HG03521 (cell line): Measurements from ENCODE around the gene DUSP15.
A peak's percentile ranks its signal among the peaks of the same experiment; 100 is the strongest.

Experiments used
- ATAC-seq: cut with Tn5 transposase; IDR thresholded peaks from one replicate; pipeline ENCODE4 v1.9.1; 2021; ENCODE audit warnings: mild to moderate bottlenecking, moderate library complexity; ENCODE audit not compliant: unreplicated experiment

Gene DUSP15

GRCh38 chr20:31894980-31895675 is 24.8 kb upstream of the DUSP15 start:
- ATAC-seq = peak; percentile 97

DNA sequence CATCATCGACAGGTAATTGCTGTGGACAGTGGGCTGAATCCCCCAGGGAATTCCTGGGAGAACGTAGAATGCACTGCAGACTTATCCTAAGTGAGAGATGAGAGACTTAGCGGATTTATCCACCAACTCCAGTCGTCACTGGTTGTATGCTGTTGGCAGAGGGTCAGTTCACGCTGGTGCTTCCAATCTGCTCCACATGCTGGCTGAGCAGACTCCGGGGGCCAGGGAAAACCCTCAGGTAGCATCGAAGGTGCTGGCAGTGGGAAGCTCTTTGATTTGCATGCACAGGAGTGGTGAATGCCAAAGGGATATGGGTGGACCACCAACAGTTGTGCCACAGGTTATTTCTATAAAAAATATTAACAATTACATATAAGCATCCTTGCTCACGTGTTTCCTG is 20.3 kb upstream of the DUSP15 start:
- ATAC-seq = no peak

DNA sequence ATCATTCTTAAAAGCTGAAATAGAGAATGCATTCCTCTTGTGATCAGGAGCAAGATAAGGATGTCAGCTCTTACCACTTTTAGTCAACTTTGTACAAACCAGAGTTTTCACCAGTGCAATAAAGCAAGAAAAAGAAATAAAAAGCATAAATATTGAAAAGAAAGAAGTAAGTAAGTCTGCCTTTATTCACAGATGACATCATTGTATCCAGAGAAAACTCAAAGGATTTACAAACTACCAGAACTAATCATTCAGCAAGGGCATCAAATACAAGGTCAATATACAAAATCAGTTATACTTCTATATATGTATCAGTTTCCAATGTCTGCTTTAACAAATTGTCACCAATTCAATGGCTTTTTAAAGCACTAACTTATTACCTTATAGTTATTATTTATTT is 13.5 kb upstream of the DUSP15 start:
- ATAC-seq = no peak

DNA sequence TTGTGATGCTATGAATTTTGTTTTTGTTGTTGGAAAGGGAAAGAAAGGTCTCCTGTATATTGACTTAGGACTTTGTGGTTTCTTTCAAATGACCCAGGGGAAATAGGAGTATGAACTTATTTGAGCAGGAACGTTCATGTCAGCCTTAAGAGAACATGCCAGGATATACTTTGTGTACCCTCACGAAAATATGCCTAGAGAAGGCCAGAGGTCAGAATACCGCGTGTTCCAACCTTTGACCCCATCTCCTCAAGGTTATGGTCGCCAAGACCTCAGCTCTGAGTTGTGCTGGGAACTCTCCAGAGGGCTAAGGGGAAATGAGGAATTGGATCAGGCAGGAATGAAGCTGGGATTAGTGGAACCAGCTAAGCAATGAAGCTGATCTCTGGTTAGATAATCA is 11.6 kb upstream of the DUSP15 start:
- ATAC-seq = no peak

- peak; percentile 75 for ATAC-seq
Measured at GRCh38 chr20:31879143-31879987, 9.0 kb upstream of the DUSP15 start.

GRCh38 chr20:31877684-31878083 is 7.4 kb upstream of the DUSP15 start:
- ATAC-seq = no peak

DNA sequence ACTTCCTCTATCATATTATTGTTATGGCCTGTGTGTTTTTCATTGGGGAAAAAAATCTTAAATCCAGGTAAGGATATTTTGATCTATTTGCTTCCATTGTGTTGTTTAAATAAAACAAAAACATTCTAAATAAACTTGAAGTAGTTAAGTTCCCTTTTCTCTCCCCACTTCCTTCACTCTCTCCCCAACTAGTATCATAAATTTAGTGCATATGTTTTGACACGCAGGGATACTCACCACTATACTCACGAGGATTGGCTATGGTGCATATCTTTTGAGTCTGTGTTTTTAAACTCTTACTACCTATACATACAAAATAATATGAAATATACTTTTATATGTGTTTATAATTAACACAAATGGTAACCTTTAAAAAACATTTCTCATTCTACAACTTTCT is 5.3 kb upstream of the DUSP15 start:
- no peak for ATAC-seq

- no peak for ATAC-seq
Measured at GRCh38 chr20:31872406-31872805, 2.1 kb upstream of the DUSP15 start.

- ATAC-seq = no peak
Measured at GRCh38 chr20:31871618-31871954, 1.3 kb upstream of the DUSP15 start.

DNA sequence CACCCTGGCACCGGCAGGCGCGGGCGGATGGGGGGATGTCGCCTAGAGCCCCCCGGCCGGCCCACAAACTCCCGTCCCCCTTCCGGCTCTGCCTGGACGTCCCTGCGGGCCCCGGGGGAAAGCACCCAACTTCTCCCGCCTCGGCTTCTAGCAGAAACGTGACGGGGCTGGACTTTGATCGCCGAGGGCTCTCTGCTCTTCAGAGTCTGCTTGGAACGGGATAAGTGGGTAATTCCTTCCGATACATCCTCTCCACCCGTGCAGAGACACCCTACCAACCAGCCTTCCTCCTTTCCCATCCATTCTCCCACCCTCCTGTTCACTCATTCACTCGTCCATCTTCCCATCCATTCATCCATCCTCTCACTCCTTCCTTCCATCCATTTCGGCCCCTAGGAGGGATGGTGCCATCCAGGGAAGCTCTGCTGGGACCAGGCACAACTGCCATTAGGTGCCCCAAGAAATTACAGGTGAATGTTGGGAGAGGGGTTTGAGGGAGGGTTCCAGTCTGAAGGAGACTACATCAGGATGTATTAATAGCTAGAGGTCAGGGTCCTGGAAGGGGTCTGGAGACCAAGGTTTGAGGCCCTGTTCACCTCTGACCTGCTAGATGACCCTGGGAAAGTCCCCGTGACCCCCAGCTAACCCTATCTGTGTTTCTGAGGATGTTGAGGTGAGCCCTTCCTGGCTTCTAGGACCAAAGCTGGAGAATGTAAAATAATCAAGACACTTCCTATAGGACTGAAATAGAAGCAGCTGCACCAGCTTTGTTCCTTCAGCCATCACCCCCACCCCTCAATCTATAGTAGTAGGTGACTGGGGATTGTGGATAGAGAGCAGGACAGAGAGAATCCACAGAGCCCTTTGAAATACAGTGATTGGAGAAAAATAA is 645 bp upstream of the DUSP15 start:
- no peak for ATAC-seq

GRCh38 chr20:31869673-31869941 is 720 bp downstream of the DUSP15 start:
- ATAC-seq = no peak

DNA sequence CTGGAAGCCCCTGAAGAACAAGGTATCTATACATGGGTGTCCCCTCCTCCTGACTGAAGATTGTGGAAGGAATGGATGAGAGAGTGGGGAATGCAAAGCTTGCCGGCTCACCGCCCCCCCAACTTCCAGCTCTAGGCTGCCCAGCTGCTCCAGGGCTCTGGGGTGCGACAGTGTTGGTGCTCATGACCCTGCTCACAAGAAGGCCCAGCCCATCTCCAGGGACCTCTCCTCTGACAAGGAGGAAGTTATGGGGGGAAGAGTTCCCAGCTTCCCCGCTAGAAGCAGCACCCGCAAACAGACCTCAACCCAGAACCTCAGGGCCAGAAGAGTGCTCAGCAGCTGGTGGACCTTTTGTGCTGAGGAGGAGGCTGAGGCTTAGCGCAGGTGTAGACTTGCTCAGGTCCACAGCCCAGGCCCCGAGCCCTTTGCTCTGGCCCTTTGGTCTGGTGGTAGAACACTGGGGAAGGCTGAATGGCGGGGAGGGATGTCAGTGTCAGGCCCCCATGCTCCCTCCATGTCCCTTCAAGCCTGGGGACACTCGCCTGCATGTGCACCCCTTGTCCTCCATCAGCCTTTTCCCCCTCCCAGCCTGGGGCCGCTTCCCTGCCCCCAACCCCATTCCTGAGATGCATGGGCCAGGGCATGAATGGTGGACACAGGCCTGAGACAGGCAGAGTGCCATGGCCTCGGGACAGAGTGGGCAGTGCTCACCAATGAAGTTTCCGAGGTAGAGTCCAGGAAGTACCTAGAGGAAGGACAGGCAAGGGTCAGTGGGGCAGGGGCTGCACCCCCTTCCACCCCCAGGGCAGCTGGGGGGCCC is 1.3 kb downstream of the DUSP15 start:
- no peak for ATAC-seq

DNA sequence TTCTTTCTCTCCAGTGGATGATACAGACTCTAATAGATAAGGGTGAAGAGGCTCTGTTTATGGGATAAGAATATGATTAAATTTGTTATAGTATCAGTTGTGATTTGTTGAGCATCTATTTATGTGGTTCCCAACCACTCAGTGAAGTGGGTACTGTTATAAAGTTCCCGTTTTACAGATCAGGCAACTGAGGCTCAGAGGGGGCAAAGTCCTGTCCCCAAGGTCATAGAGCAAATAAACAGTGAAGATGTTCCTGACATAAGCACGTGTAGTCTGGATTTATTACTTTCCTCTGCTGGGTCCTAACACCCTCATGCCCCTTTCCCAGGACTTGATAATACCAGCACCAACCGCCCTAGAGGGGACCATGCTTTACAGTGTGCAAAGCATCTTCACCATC is 4.1 kb downstream of the DUSP15 start:
- no peak for ATAC-seq

DNA sequence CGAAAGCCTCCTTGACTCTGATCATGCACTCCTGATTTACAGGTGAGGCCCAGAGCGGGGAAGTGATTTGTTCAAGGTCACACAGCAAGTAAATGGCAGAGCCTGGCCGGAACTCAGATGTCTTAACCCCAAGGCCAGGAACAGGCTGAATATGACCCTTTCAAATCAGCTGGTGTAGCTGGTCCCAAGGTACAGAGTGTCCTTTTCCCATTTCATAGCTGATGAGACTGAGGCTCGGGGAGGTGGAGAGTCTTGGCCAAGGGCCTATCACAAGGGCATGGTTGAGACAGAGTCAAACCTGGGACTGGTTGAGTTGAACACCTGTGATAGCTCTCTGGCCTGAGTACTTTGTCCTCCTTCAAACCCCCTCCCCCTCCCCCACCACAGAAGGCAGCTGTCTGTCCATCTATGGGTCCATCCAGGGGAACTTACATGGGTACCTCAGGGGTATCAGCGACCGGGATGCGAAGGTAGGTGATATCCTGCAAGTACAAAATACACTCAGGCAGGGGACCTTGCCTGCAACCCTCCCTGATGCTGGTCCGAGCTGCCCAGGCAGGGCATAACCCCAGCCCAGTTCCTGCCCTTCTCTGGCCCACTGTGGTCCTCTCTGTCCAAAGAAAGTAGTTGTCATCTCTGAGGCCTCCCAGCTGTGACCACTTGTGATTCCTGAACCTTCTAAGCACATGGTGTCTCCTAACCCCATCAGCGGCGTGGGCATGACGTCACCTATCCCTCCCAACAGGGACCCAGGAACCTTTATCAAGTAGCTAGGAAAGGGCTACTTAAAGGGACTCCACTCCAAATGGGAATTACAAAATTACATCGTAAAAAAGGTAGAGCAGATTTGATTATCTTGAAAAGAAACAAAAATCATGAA is 5.6 kb downstream of the DUSP15 start:
- no peak for ATAC-seq

- no peak for ATAC-seq
Measured at GRCh38 chr20:31863296-31864085, 6.8 kb downstream of the DUSP15 start.

- no peak for ATAC-seq
Measured at GRCh38 chr20:31862506-31862905, 7.8 kb downstream of the DUSP15 start.

DNA sequence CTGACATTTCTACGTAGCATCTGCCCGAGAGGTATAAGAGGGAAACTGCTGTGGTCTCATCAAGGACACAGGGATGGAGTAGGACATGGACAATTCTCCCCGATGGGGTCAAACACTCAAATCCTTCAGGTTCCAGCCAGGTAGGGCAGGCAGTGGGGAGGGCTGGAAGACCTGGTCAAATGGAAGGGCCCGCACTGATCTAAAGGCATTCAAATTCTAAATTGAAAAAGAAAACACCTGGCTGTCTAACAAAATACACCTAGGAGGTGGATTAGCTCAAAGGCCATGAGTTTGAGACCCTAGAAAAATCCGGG is 8.2 kb downstream of the DUSP15 start:
- ATAC-seq = no peak

GRCh38 chr20:31861385-31862156 is 8.8 kb downstream of the DUSP15 start:
- ATAC-seq = no peak

- ATAC-seq = no peak
Measured at GRCh38 chr20:31861135-31861384, 9.3 kb downstream of the DUSP15 start.
